Kidney epithelial cell (primary cell): ENCODE measurements around the gene PTPRD. TPM values are rescaled to one million over a fixed set of nuclear protein-coding genes. Genes with fewer than 3 reads are reported as not detected.

Experiments
- DNase-seq: peaks from one replicate; pipeline ENCODE4 v3.0.0-alpha.2; 2010; ENCODE audit warnings: low read depth
- H3K27me3 ChIP-seq: 2 replicates; pipeline ENCODE4 v1.6.0; 2011; ENCODE audit warnings: low read length; ENCODE audit not compliant: control insufficient read depth, insufficient read depth
- H3K36me3 ChIP-seq: 2 replicates; pipeline ENCODE4 v1.5.1; 2011; ENCODE audit warnings: low read length; ENCODE audit not compliant: control insufficient read depth, insufficient read depth
- H3K4me3 ChIP-seq: 2 replicates; pipeline ENCODE4 v1.5.1; 2011; ENCODE audit warnings: low read depth, mild to moderate bottlenecking, control low read depth, low read length
- total RNA-seq: library from RNA; depleted of rRNA; stranded (reverse); fragments of >200 nt; gene quantifications from 2 replicates; pipeline ENCODE4 v1.2.3, GENCODE V29; 2015
- TF ChIP-seq, protein P1 (sequence below): IDR thresholded peaks from 2 replicates; pipeline ENCODE4 v1.5.1; 2011; ENCODE audit warnings: mild to moderate bottlenecking, moderate library complexity, low read length, control low read depth, inconsistent platforms; ENCODE audit not compliant: insufficient read depth, poor library complexity, severe bottlenecking

Gene PTPRD
- total RNA-seq, 1 donor from 2014 or later, result 18.8 TPM

DNA sequence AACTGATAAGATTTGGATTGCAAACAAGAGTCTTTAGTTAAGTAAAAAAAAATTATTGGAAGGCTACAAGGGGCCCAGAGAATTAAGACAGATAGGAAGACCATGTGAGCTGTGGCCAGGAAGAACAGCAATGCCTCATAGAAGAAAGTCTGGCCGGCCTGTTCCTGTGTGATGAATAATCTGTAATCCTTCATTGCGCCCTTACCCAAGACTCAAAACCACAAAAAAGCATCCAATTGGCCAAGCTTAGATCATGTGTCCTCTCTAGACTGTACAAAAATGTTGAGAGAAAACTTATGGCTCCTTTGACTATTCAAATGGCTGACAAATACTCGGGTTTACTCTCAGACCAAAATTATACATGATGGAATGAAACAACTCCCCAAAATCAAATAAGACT, 1383.5 kb downstream of the PTPRD start:
- TF ChIP-seq, protein P1, sequence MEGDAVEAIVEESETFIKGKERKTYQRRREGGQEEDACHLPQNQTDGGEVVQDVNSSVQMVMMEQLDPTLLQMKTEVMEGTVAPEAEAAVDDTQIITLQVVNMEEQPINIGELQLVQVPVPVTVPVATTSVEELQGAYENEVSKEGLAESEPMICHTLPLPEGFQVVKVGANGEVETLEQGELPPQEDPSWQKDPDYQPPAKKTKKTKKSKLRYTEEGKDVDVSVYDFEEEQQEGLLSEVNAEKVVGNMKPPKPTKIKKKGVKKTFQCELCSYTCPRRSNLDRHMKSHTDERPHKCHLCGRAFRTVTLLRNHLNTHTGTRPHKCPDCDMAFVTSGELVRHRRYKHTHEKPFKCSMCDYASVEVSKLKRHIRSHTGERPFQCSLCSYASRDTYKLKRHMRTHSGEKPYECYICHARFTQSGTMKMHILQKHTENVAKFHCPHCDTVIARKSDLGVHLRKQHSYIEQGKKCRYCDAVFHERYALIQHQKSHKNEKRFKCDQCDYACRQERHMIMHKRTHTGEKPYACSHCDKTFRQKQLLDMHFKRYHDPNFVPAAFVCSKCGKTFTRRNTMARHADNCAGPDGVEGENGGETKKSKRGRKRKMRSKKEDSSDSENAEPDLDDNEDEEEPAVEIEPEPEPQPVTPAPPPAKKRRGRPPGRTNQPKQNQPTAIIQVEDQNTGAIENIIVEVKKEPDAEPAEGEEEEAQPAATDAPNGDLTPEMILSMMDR, result no peak

DNA sequence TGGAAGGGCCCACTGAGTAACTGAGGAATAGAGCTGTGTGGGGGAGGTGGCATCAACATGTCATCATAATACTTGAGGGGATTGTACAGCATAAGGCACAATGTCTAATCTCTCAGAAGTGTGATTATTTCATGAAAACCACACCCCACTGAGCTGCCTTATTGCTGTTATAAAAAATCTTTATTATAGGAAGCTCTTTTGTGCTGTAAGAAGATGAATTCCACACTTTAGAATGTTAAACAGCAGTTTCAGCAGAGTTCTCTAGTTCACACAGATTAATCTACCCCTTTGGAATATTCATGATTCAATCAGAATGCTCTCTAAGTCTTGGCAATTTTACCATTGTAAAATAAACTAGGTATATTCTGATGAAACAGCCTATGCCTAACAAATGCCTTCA, 1389.6 kb downstream of the PTPRD start:
- DNase-seq, result no peak

More for the DNA sequence above, 1383.5 kb downstream of the PTPRD start:
- Histone ChIP-seq H3K27me3 (no peaks in the 10 kb centered on the region), H3K36me3 (no peaks in the 10 kb centered on the region), H3K4me3 (no peak overlapping the region)
- no peak for DNase-seq

DNA sequence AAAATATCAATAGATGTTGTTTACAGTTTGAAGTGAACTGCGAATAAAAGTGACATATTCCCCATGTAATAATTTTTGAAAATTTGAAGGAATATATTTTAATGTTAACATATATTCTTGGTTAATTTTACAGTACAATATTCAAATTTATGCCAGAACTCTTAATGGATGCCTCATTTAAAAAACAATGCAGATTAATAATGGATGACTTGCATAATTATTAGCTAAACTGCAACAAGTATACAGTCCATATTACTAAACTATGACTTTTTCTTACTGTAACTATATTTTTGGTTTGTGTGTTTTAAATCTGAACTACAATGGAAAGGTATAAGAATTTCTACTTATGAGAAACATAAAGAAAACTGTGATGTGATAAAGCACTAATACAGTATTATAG, 1390.1 kb downstream of the PTPRD start:
- H3K27me3 ChIP-seq, result no peaks in the 10 kb centered on the region
- no peaks in the 10 kb centered on the region for H3K36me3 ChIP-seq
- TF ChIP-seq, protein P1, result no peak
- H3K4me3 ChIP-seq, result no peak overlapping the region
- DNase-seq, result no peak

More for the DNA sequence above, 1389.6 kb downstream of the PTPRD start:
- TF ChIP-seq, protein P1, result no peak
- Histone ChIP-seq H3K4me3 (no peak overlapping the region), H3K27me3 (no peaks in the 10 kb centered on the region), H3K36me3 (no peaks in the 10 kb centered on the region)

DNA sequence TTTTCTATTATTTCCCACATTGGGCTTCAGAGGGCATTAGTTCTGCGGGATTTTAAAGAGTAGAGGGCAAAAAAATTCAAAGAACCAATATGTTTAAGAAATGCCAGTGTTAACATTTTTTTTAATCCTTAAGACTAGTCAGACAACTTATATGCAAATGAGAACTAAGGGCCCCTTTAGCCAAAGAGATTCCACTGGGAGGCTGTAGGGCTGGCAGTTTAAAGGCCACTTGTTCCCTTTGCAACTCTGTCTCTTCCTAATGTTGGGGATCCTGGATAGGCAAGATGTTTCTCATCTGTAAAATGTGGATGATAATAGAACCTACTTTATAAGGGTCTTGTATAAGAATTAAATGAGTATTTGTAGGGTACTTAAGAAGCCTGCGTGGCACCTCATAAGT, 1395.9 kb downstream of the PTPRD start:
- Histone ChIP-seq H3K27me3 (no peaks in the 10 kb centered on the region), H3K36me3 (no peaks in the 10 kb centered on the region), H3K4me3 (no peak overlapping the region)
- TF ChIP-seq, protein P1, result no peak
- no peak for DNase-seq

DNA sequence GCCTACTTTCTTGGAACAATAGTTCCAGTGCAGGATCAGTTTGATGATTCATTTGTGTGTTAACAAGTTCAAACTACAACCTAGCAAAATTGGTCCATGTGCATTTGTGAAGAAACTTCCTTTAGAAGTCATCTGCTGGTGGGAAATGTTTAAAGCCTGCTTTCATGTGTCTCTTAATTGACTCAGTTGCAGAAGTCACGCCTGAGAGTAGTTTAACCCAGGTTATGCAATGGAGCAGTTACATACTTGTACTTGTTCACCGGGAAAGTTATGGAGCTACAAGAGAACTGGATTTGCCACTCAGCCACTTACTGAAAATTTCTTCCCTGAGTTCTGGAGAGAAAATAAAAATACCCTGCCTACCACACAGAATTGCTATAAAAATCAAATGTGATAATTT, 1397.8 kb downstream of the PTPRD start:
- no peaks in the 10 kb centered on the region for H3K27me3 ChIP-seq
- no peak for DNase-seq
- TF ChIP-seq, protein P1, result no peak
- no peak overlapping the region for H3K4me3 ChIP-seq
- no peaks in the 10 kb centered on the region for H3K36me3 ChIP-seq

DNA sequence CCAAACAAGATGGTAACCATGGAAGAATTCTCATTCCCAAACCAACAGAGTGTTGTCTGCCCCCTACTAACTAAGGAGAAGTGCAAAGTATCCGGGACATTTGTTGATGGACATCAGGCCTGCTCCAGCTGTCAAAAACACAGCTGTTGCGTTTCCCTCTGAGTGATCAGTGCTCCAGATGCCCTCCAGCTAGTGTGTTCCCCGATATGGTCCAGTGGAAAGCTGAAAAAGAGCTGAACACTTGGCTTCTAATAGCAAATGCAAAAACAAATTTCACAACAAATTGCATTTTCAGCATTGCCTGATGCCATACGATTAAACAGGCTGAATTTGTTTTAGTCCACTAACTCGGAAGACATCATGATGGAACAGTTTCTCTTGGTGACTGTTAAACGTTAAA, 1398.7 kb downstream of the PTPRD start:
- Histone ChIP-seq H3K4me3 (no peak overlapping the region), H3K36me3 (no peaks in the 10 kb centered on the region), H3K27me3 (no peaks in the 10 kb centered on the region)
- TF ChIP-seq, protein P1, result no peak
- no peak for DNase-seq
